IMR-90 (cell line): ENCODE results near the gene TCF19. TPM values are rescaled to one million over a fixed set of nuclear protein-coding genes. Genes with fewer than 3 reads are reported as not detected.
"Not testable (repeated sequence)": the region's sequence is repeated elsewhere in the genome, so short reads cannot be mapped to it uniquely, and the experiment has no call there.

ENCODE experiments used
- ATAC-seq: fragments of 200-7000 bp; cut with Tn5 transposase; 2 replicates; pipeline ENCODE4 v1.9.1; 2020; ENCODE audit warnings: low read depth, mild to moderate bottlenecking, moderate library complexity
- BruUV-seq: library from RNA; stranded (reverse); fragments of 400-500 nt; replicated peaks from 2 replicates; lab custom pipeline; 2021; lab: Mats Ljungman, UMichigan
- CTCF ChIA-PET: fragments of 300-600 bp; formaldehyde crosslinking; extraction: SDS; loops from one replicate; lab custom pipeline; 2021; ENCODE audit warnings: antibody characterized with exemption; lab: Yijun Ruan, JAX
- POLR2A ChIA-PET: fragments of 300-600 bp; sonication (Branson Sonifier 250); formaldehyde crosslinking; loops from one replicate; lab custom pipeline; 2022; ENCODE audit warnings: antibody characterized with exemption; ENCODE audit not compliant: unreplicated experiment; lab: Charles Lee
- DNase-seq: peaks from one replicate; pipeline ENCODE4 v3.0.0; 2013
- H2AFZ ChIP-seq: replicated peaks from 2 replicates; pipeline ENCODE3; 2013; ENCODE audit warnings: low read length, mild to moderate bottlenecking; ENCODE audit not compliant: poor library complexity
- H2AK5ac ChIP-seq: 2 replicates; pipeline ENCODE4 v1.6.1; 2013; ENCODE audit warnings: low read depth, low read length, inconsistent platforms
- H2AK9ac ChIP-seq: replicated peaks from 2 replicates; pipeline ENCODE3; 2013; ENCODE audit warnings: mild to moderate bottlenecking, low read depth, low read length, moderate library complexity; ENCODE audit not compliant: poor library complexity
- H2BK120ac ChIP-seq: 2 replicates; pipeline ENCODE4 v1.6.1; 2013; ENCODE audit warnings: low read depth, low read length, inconsistent platforms
- H2BK15ac ChIP-seq: 3 replicates; pipeline ENCODE4 v1.6.1; 2013; ENCODE audit warnings: low read depth, low read length, inconsistent platforms
- H2BK20ac ChIP-seq: 2 replicates; pipeline ENCODE4 v1.6.1; 2013; ENCODE audit warnings: low read depth, mild to moderate bottlenecking, inconsistent platforms, low read length, moderate library complexity
- H2BK5ac ChIP-seq: 2 replicates; pipeline ENCODE4 v1.6.1; 2013; ENCODE audit warnings: mild to moderate bottlenecking, low read depth, low read length, inconsistent platforms; ENCODE audit not compliant: poor library complexity, severe bottlenecking
- H3K14ac ChIP-seq: replicated peaks from 2 replicates; pipeline ENCODE4 v1.6.1; 2013; ENCODE audit warnings: low read depth, low read length, inconsistent platforms
- H3K18ac ChIP-seq: 2 replicates; pipeline ENCODE4 v1.6.1; 2013; ENCODE audit warnings: low read depth, low read length, control low read depth
- H3K23ac ChIP-seq: 2 replicates; pipeline ENCODE4 v1.6.1; 2013; ENCODE audit warnings: low read depth, low read length, inconsistent platforms
- H3K27ac ChIP-seq: 2 replicates; pipeline ENCODE4 v1.5.1; 2013; ENCODE audit warnings: mild to moderate bottlenecking, control low read depth, low read length; ENCODE audit not compliant: insufficient read depth
- H3K27me3 ChIP-seq: 2 replicates; pipeline ENCODE4 v1.6.1; 2013; ENCODE audit warnings: low read length; ENCODE audit not compliant: control insufficient read depth, insufficient read depth
- H3K36me3 ChIP-seq: 2 replicates; pipeline ENCODE4 v1.6.1; 2013; ENCODE audit warnings: low read length, mixed read lengths; ENCODE audit not compliant: control insufficient read depth, insufficient read depth
- H3K4ac ChIP-seq: 2 replicates; pipeline ENCODE4 v1.6.1; 2013; ENCODE audit warnings: low read depth, low read length, inconsistent platforms
- H3K4me1 ChIP-seq: 2 replicates; pipeline ENCODE4 v1.6.1; 2013; ENCODE audit warnings: low read length, mixed read lengths; ENCODE audit not compliant: control insufficient read depth, insufficient read depth
- H3K4me2 ChIP-seq: 2 replicates; pipeline ENCODE4 v1.6.1; 2013; ENCODE audit warnings: low read depth, mild to moderate bottlenecking, control low read depth, low read length, moderate library complexity
- H3K4me3 ChIP-seq: 2 replicates; pipeline ENCODE4 v1.5.1; 2013; ENCODE audit warnings: low read depth, mild to moderate bottlenecking, control low read depth, low read length, moderate library complexity; ENCODE audit not compliant: insufficient read depth
- H3K56ac ChIP-seq: 2 replicates; pipeline ENCODE4 v1.6.1; 2013; ENCODE audit warnings: low read length, inconsistent platforms; ENCODE audit not compliant: insufficient read depth; ENCODE audit errors: extremely low read depth
- H3K79me1 ChIP-seq, 2 experiments: 2 replicates each; pipeline ENCODE4 v1.6.1; 2013; ENCODE audit warnings: low read length in 2 of 2, inconsistent platforms in 1 of 2, low read depth in 1 of 2
- H3K9ac ChIP-seq: 2 replicates; pipeline ENCODE4 v1.6.1; 2013; ENCODE audit warnings: low read depth, low read length, control low read depth
- H3K9me1 ChIP-seq: 2 replicates; pipeline ENCODE4 v1.6.1; 2013; ENCODE audit warnings: low read length, inconsistent platforms; ENCODE audit not compliant: insufficient read depth
- H3K9me3 ChIP-seq: 2 replicates; pipeline ENCODE4 v1.6.1; 2013; ENCODE audit warnings: low read length; ENCODE audit not compliant: control insufficient read depth, insufficient read depth
- H4K20me1 ChIP-seq: 2 replicates; pipeline ENCODE4 v1.6.1; 2013; ENCODE audit warnings: low read length, inconsistent platforms; ENCODE audit not compliant: insufficient read depth
- H4K5ac ChIP-seq: 2 replicates; pipeline ENCODE4 v1.6.1; 2013; ENCODE audit warnings: mild to moderate bottlenecking, low read depth, low read length, control low read depth
- H4K8ac ChIP-seq, 2 experiments: 2 replicates each; pipeline ENCODE4 v1.6.1; 2013; ENCODE audit warnings: low read depth in 2 of 2, low read length in 2 of 2, control low read depth in 1 of 2, inconsistent platforms in 1 of 2
- H4K91ac ChIP-seq: 2 replicates; pipeline ENCODE4 v1.6.1; 2013; ENCODE audit warnings: low read depth, low read length, inconsistent platforms; ENCODE audit not compliant: insufficient read depth
- WGBS, 2 experiments: methylation state at CpG; one replicate each; pipeline versions ENCODE4 v1.1.5 to v1.1.7; 2013; ENCODE audit warnings: missing lambda C conversion rate in 2 of 2; ENCODE audit not compliant: insufficient read length in 1 of 2; ENCODE audit errors: extremely low coverage in 2 of 2; 5-methylcytosine and 5-hydroxymethylcytosine counted together
- dilution Hi-C: fragments of 300-500 bp; cut with HindIII; formaldehyde crosslinking; loops from one replicate; pipeline ENCODE4 v1.14.3; 2018; ENCODE audit warnings: low sequenced_read_pairs; ENCODE audit not compliant: unreplicated experiment
- in situ Hi-C: fragments of 300-500 bp; cut with MboI; formaldehyde crosslinking; loops from 3 replicates; pipeline ENCODE4 v1.14.3; 2019; ENCODE audit warnings: low sequenced_read_pairs, inconsistent platforms, mixed read lengths
- intact Hi-C: fragments of 100-400 bp; cut with micrococcal nuclease; formaldehyde crosslinking; loops from 2 replicates; pipeline ENCODE4 v1.10.0; 2022
- polyA plus RNA-seq, 3 experiments: library from polyadenylated mRNA; depleted of rRNA; stranded (reverse); fragments of >200 nt; gene quantifications; 2 replicates each; pipeline ENCODE4 v1.2.3, GENCODE V29; 2012; ENCODE audit warnings: low replicate concordance in 1 of 3
- total RNA-seq: library from RNA; depleted of rRNA; stranded (reverse); fragments of >200 nt; gene quantifications from 2 replicates; pipeline ENCODE4 v1.2.3, GENCODE V29; 2012

TCF19 gene
- total and polyA plus RNA-seq, 2 of the 4 experiments (the other 2 are of a cell fraction), result 13.1 to 14.2 TPM

- H3K14ac ChIP-seq, POLR2A ChIA-PET, H2AK5ac ChIP-seq, H4K8ac ChIP-seq, DNase-seq, H2AK9ac ChIP-seq, H2AFZ ChIP-seq, H3K27me3 ChIP-seq, H3K9me3 ChIP-seq, H3K4me1 ChIP-seq, H3K27ac ChIP-seq, H3K56ac ChIP-seq, dilution Hi-C loops, H4K91ac ChIP-seq, H2BK20ac ChIP-seq, H3K9ac ChIP-seq, H3K4ac ChIP-seq, H4K20me1 ChIP-seq, H3K4me3 ChIP-seq, H3K18ac ChIP-seq, H2BK5ac ChIP-seq, H4K5ac ChIP-seq, H2BK15ac ChIP-seq, BruUV-seq, H3K4me2 ChIP-seq, intact Hi-C loops, H3K23ac ChIP-seq, H3K9me1 ChIP-seq, H2BK120ac ChIP-seq, H3K36me3 ChIP-seq, ATAC-seq, in situ Hi-C loops: not testable (repeated sequence)
- H3K79me1 ChIP-seq, result peaks cover under 1 to 20% of the 10 kb centered on the region in 2 experiments; a peak in 3 of 4 replicates
- 100% methylated on average over 2 of the region's 17 CpGs; no CpG with 5 or more reads in 1 of the 2 experiments for WGBS, 2 experiments
- CTCF ChIA-PET, result interaction anchor here (1.1 kb wide), 1 partner anchor 21 kb away, joined by 3 read pairs; no protein-coding TSS in a partner anchor
These were observed 6.9 kb downstream of the TCF19 start for GRCh38 chr6:31165064-31165832.
